SU-DHL-6 (cell line): ENCODE data around the gene TOP2A.

Experiments used
- H2AFZ ChIP-seq: fragments of 200-600 bp; sonication (generic); 2 replicates; pipeline ENCODE4 v1.6.1; 2014; ENCODE audit warnings: low read depth, mild to moderate bottlenecking, moderate library complexity, mixed read lengths, antibody characterized with exemption, low read length; ENCODE audit not compliant: severe bottlenecking
- H3F3A ChIP-seq: fragments of 200-600 bp; shearing (Covaris generic); 2 replicates; pipeline ENCODE4 v1.6.0; 2016; ENCODE audit warnings: antibody characterized with exemption, mild to moderate bottlenecking; ENCODE audit not compliant: insufficient read depth
- H3K27ac ChIP-seq: fragments of 200-600 bp; sonication (generic); 2 replicates; pipeline ENCODE4 v1.5.1; 2016; ENCODE audit warnings: low read depth, mild to moderate bottlenecking, low read length, moderate library complexity, mixed read lengths
- H3K27me3 ChIP-seq: fragments of 200-600 bp; sonication (generic), shearing (Covaris generic); 2 replicates; pipeline ENCODE4 v1.6.0; 2014; ENCODE audit warnings: mild to moderate bottlenecking, low read length
- H3K36me3 ChIP-seq: fragments of 200-600 bp; sonication (generic); 2 replicates; pipeline ENCODE4 v1.6.1; 2014; ENCODE audit warnings: mild to moderate bottlenecking, low read length, mixed read lengths
- H3K4me2 ChIP-seq: fragments of 300-600, 200-600 bp; shearing (Covaris generic), sonication (generic); 2 replicates; pipeline ENCODE4 v1.6.0; 2014; ENCODE audit warnings: low read length, low read depth, mild to moderate bottlenecking; ENCODE audit not compliant: poor library complexity, severe bottlenecking
- H3K4me3 ChIP-seq: fragments of 200-600 bp; sonication (generic); 2 replicates; pipeline ENCODE4 v1.5.1; 2014; ENCODE audit warnings: antibody characterized with exemption, low read length, mild to moderate bottlenecking, mixed read lengths; ENCODE audit not compliant: insufficient read depth, poor library complexity, severe bottlenecking
- H3K79me2 ChIP-seq: fragments of 200-600 bp; sonication (generic); 2 replicates; pipeline ENCODE4 v1.6.1; 2014; ENCODE audit warnings: mild to moderate bottlenecking, low read length, moderate library complexity; ENCODE audit not compliant: insufficient read depth
- H3K9ac ChIP-seq: fragments of 200-600 bp; sonication (generic); 2 replicates; pipeline ENCODE4 v1.7.0; 2014; ENCODE audit warnings: mild to moderate bottlenecking, low read length
- H3K9me2 ChIP-seq: fragments of 200-600 bp; sonication (generic); replicated peaks from 2 replicates; pipeline ENCODE4 v1.6.1; 2014; ENCODE audit warnings: low read length; ENCODE audit not compliant: insufficient read depth
- H3K9me3 ChIP-seq: fragments of 200-600 bp; sonication (generic); 2 replicates; pipeline ENCODE4 v1.6.1; 2014; ENCODE audit warnings: low read length, mixed read lengths; ENCODE audit not compliant: insufficient read depth
- H4K20me1 ChIP-seq: fragments of 200-600 bp; sonication (generic); 2 replicates; pipeline ENCODE4 v1.6.1; 2014; ENCODE audit warnings: low read depth, mild to moderate bottlenecking, antibody characterized with exemption, low read length, moderate library complexity, mixed read lengths
- EZH2phosphoT487 ChIP-seq: fragments of 200-600 bp; sonication (generic), shearing (Covaris generic); conservative IDR thresholded peaks from 2 replicates; pipeline ENCODE4 v1.6.1; 2018; ENCODE audit warnings: mild to moderate bottlenecking, antibody characterized with exemption, low read length, moderate library complexity, mixed read lengths
- TF ChIP-seq, protein P1 (sequence below): fragments of 200-600 bp; sonication (generic); IDR thresholded peaks from one replicate; pipeline ENCODE4 v1.5.1; 2017; ENCODE audit warnings: antibody characterized with exemption, mild to moderate bottlenecking, low read length, moderate library complexity; ENCODE audit not compliant: insufficient read depth, poor library complexity, severe bottlenecking

Gene TOP2A

DNA sequence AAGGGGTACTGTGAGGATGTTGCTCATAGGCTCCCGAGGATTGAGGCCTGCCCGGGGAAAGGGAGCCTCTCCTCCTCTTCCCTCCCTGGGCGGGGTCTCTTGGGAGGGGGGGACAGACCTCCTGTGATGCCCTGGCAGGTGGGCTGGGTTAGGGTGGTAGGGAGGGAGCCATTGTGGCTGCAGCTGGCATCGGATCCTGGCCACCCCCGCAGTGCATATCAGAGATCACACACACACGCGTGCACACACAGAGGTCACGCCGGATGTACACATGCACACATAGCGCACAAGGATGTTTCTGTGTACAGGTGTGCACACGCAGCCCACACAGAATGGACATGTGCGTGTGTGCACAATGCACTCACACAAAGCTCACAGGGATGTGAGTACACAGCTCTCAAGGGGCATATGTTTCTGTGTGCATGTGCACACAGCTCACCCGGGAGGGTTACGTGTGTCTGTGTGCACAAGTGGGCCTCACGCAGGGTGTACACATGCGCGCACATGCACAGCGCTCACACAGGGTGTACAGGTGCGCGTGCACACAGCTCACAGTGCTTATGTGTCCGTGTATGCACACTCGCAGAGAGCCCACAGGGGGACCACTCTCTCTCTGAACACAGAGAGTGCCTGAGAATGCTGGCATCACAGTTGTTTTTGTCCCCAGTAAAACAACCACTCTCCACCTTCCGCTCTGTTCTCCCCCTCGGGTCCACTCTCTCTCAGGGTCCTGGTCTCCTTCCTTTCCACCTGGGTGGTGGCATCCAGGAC, 55.6 kb downstream of the TOP2A start:
- Histone ChIP-seq H3K27me3 (no peaks in the 10 kb centered on the region), H2AFZ (no peak overlapping the region), H3K79me2 (no peaks in the 10 kb centered on the region), H3K36me3 (no peaks in the 10 kb centered on the region), H3K27ac (no peak overlapping the region), H3K9me3 (no peaks in the 10 kb centered on the region), H3K4me3 (peak overlapping the region; percentile 49), H3K4me2 (peak overlapping the region; percentile 54), H3K9me2 (no peaks in the 10 kb centered on the region), H3K9ac (peak overlapping the region; percentile 51), H4K20me1 (no peaks in the 10 kb centered on the region; the same call in 1 of the 2 replicates), H3F3A (no peaks in the 10 kb centered on the region)
- TF ChIP-seq, protein P1, sequence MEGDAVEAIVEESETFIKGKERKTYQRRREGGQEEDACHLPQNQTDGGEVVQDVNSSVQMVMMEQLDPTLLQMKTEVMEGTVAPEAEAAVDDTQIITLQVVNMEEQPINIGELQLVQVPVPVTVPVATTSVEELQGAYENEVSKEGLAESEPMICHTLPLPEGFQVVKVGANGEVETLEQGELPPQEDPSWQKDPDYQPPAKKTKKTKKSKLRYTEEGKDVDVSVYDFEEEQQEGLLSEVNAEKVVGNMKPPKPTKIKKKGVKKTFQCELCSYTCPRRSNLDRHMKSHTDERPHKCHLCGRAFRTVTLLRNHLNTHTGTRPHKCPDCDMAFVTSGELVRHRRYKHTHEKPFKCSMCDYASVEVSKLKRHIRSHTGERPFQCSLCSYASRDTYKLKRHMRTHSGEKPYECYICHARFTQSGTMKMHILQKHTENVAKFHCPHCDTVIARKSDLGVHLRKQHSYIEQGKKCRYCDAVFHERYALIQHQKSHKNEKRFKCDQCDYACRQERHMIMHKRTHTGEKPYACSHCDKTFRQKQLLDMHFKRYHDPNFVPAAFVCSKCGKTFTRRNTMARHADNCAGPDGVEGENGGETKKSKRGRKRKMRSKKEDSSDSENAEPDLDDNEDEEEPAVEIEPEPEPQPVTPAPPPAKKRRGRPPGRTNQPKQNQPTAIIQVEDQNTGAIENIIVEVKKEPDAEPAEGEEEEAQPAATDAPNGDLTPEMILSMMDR, result no peak
- no peak for TF ChIP-seq EZH2phosphoT487

DNA sequence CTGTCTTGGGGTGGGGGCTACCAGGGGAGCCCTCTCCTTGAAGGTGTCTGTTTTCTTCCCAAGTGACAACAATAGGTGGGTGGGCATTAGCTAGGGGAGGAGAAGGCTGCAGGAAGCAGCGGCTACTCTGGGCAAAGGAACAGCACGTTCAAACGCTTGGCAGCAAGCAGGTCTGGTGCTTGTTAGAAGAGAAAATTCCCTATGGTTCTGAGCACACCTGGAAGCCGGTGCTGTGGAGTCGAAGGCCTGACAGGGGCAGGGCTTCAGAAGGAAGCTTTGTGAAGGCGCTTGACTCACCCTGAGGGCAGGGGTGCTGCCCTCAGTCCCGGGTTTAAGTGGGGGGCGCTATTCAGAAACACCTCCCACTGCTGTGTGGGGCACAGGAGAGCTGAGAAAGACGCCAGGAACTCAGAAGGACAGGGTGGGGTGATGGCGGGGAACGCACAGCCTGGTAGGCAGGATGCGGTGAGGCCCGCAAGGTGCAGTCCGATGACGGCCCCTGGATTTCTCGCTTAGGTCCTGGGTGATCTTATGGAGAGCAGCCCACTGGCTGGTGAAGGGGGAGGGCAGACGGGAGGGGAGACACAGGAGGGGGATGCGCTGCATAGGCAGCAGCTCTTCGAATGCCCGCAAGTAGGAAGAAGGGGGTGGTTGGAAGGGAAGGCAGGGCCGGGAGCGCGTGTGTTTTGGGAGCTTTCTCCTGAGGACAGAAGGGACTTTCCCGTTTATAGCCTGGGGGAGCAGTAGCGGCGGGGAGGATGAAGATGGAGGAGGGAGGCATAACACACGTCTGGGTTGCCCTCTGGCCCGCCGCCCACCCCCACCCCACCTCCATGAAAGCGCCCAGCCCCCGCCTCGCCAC, 56.4 kb downstream of the TOP2A start:
- H3K9me3 ChIP-seq, result no peaks in the 10 kb centered on the region
- H3K4me3 ChIP-seq, result no peak overlapping the region
- no peaks in the 10 kb centered on the region for H3K36me3 ChIP-seq
- TF ChIP-seq, protein P1, result no peak
- H3K9ac ChIP-seq, result no peak overlapping the region
- H3F3A ChIP-seq, result no peaks in the 10 kb centered on the region
- H4K20me1 ChIP-seq, result no peaks in the 10 kb centered on the region; the same call in 1 of the 2 replicates
- no peak overlapping the region for H3K27ac ChIP-seq
- no peaks in the 10 kb centered on the region for H3K27me3 ChIP-seq
- no peak overlapping the region for H3K4me2 ChIP-seq
- H3K79me2 ChIP-seq, result no peaks in the 10 kb centered on the region
- H2AFZ ChIP-seq, result no peak overlapping the region
- H3K9me2 ChIP-seq, result no peaks in the 10 kb centered on the region

DNA sequence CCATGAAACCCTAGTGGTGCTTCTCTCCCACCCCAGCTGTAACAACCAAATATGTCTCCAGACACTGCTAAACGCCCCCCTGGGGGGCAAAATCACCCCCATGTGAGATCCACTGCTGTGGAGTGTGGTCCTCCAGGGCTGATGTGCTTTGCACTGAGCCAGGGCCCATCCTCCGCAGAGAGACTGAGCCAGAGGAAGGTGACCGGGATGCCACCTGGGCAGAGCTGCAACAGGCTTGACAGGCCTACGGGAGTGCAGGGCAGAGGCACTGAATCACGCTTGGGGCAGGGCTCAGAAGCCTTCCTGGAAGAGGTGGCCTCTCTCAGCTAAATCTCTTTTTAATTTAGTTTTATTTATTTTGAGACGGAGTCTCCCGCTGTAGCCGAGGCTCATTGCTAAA, 57.6 kb downstream of the TOP2A start:
- no peak overlapping the region for H3K27ac ChIP-seq
- H3K27me3 ChIP-seq, result no peaks in the 10 kb centered on the region
- no peak overlapping the region for H3K4me2 ChIP-seq
- H3K9me3 ChIP-seq, result no peaks in the 10 kb centered on the region
- H3K9me2 ChIP-seq, result no peaks in the 10 kb centered on the region
- TF ChIP-seq EZH2phosphoT487, result no peak
- TF ChIP-seq, protein P1, result no peak
- no peak overlapping the region for H3K4me3 ChIP-seq
- H2AFZ ChIP-seq, result no peak overlapping the region
- H3K9ac ChIP-seq, result no peak overlapping the region
- H3K79me2 ChIP-seq, result no peaks in the 10 kb centered on the region
- H3K36me3 ChIP-seq, result no peaks in the 10 kb centered on the region
- no peaks in the 10 kb centered on the region for H3F3A ChIP-seq
- H4K20me1 ChIP-seq, result no peaks in the 10 kb centered on the region; the same call in 1 of the 2 replicates
